ENCODE results near the gene LXN.
A peak's percentile ranks its signal among the peaks of the same experiment; 100 is the strongest.
"Not testable (repeated sequence)": the region's sequence is repeated elsewhere in the genome, so short reads cannot be mapped to it uniquely, and the experiment has no call there.

LXN gene, protein sequence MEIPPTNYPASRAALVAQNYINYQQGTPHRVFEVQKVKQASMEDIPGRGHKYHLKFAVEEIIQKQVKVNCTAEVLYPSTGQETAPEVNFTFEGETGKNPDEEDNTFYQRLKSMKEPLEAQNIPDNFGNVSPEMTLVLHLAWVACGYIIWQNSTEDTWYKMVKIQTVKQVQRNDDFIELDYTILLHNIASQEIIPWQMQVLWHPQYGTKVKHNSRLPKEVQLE
- 3.6 to 6.7 (median 5.5) reads per million in 4 donors for total RNA-seq

DNA sequence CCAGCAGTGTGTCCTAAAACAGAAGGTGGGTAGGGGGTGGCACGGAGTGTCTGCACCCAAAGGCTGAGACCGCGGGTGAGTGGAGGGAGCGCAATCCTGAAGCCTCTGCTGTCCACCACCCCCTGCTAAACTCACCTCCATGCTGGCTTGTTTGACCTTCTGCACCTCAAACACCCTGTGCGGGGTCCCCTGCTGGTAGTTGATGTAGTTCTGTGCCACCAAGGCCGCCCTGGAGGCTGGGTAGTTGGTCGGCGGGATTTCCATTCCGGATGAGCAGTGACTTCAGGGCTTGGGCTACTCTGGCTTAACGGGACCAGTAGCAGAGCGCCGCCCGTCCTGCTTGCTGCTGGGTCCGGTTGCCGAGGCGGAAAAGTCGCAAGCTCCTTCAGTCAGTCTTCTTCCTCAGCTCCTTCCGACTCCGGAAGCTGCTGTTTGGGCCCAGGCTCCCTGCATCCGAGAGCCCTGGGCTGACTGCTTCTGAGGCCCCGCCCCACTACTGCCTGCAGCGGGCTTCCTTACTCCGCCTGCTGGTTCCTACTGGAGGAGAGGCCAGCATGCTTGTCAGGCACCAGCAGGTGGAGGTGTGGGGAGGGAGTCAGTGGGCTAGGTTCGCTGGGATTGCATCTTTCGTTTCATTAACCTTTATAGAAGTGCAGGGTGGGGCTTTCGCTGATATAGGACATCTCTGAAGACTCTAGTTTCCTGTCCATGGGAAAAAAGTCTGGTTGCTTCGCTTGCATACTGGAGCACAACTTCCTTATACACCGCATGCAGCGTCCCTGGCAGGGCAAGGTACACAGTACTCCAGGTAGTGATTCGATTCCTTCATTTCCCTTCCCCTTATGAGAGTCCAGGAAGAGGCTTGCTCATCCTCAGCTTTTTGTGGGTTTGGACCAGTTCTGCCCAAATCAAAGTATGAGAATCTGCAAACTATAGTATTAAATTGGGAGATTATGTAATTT, at the start of gene LXN:
Gene LXN, minus strand, starts transcription at position 434 of the 962 bp plus-strand sequence. Its CDS starts 170 bp downstream, at position 264.
- peak; percentile 62 to 88 (median 78) for DNase-seq

- no peak for DNase-seq
Measured at GRCh38 chr3:158722108-158722507, 49.7 kb upstream of the LXN start.

DNA sequence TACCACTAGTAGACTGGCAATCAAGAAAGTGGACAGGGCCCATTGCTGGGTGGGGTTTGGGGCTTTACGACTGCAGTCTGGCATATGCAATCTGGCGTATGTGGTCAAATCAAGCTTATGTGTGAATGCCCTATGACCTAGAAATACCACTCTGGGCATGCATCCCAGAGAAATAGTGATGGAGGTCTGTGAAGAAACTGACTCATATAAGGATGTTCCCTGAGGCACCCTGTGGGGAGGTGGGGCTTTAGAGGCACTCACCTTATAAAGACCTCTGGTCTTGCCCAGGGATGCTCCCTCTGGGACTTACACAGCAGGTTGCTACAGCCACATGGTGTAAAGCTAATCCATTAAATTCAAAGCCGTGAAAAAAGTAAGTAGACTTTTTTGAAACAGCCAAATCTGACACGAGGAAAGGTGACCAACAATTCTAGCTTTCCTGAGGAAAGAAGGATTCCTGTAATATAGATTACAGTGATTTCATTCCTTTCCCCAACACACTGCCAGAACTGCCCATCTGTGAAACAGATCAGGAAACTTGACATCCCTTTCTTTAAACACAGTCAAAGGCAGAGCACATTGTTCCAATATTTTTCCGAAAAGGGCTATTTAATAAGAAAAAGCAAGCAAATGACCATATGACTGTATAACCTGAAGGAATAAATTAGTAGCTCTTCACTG, 46.2 kb upstream of the LXN start:
- no peak for DNase-seq

GRCh38 chr3:158717576-158717975, 45.1 kb upstream of the LXN start:
- no peak for DNase-seq

- DNase-seq: peak in 1 of 5 donors; percentile 33
Measured at GRCh38 chr3:158713094-158713499, 40.6 kb upstream of the LXN start.

- DNase-seq: no peak
Measured at GRCh38 chr3:158712443-158712842, 40.0 kb upstream of the LXN start.

GRCh38 chr3:158711886-158712285, 39.4 kb upstream of the LXN start:
- DNase-seq: no peak

DNA sequence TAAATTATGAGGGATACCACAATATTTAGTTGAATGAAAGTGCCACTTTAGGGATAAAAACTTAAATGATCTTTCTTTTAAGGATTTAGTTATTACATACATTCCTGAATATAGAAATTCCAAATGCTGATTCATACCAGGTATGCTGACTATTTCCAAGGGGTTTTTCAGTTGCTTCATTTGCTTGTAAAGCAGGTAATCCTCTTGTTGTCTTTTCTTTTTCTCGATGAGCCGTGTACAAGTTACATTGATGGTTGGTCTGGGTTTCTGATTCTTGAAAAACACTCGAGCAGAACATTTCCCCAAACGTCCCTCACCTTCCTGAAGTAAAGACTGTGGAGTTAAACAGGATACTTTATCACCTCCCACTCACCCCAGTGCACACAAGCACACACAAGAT, 38.2 kb upstream of the LXN start:
- DNase-seq: no peak

DNA sequence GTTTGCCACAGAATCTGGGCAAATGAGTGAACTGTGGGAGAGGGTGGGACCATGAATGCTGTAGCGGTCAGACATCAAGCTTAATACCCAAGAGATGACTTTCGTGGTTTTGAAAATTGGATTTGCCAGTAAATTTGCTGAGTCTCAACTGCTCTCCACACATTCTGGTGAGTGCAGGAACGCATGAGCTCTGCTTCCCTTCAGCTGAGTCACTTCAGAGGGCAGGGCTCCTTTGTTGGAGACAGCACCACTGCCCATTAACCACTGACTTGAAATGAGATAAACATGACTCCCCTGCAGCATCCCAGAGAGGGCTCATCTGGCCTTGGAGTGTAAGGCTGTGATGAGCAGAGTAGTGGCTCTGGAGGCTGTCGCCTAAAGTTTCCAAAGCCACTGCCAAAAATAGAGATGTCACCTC, 37.2 kb upstream of the LXN start:
- DNase-seq: no peak

GRCh38 chr3:158703566-158703965, 31.1 kb upstream of the LXN start:
- no peak for DNase-seq

DNA sequence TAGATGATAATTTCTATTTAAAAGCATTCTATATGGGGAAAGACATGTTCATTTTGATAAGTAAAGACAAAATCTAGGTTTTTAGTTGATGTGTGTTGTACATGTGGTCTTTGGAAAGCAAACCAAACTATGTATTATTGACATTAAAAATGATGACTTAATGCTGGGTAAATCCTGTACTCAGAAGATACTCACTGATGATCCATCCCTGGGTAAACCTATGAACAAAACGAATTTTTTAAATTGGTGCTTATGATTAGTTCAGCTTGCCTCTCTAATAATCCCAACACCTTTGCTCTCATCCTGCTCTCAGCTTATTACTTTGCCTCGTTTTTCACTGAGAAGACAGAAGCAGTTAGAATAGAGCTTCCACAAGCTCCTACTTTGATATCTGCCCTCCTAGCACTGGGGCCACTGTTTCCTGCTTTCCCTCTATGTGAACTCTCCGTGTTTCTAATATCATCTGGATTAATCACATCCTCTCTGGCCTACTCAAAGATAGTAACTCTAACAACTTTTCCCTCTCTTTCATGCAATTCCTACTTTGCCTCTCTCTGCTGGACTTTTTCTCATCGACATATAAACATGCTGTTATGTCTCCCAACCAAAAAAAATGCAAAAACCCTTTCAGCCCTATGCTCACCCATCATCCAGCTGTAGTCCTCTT, 30.5 kb upstream of the LXN start:
- no peak for DNase-seq

- DNase-seq: no peak
Measured at GRCh38 chr3:158701420-158702065, 29.1 kb upstream of the LXN start.

DNA sequence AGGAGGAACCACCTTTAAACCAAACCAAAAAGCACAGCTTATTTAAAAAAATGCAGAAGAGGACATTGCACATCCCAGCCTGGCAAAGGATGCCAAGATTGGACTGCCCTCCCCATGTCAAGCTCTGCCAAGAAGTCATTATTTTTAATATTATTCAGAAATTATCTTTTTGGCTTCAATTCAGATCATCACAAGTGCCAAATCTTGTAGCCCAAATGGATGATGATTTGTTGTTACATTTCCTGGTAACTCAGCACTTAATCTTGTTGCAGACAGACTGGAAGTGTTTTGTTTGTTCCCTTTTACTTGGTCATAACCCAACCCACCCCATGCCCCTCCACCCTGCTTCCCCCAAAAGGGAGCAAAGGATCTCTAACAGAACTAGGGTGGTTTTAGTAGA, 28.1 kb upstream of the LXN start:
- no peak for DNase-seq

DNA sequence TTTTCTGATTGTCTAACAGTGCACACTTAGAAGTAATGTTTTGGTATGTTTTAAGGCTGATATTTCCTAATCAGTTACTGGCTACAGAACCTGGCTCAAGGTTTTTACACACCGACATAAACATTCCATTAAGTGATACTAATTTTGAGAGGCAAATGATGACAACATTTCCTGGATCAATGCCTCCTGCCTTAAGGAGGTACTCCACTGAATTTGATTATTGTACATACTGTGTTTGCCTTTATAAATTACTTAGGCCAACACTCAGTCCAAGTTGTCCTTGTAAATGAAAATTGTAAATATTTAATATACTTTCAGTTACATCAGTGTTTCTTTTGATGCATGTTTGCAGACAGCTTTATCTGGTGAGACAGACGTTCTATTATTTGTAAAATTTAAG, 24.2 kb upstream of the LXN start:
- no peak for DNase-seq

- DNase-seq: not testable (repeated sequence)
Measured at GRCh38 chr3:158693866-158694456, 21.5 kb upstream of the LXN start.

GRCh38 chr3:158685159-158685558, 12.7 kb upstream of the LXN start:
- DNase-seq: no peak

- DNase-seq: no peak
Measured at GRCh38 chr3:158683230-158683962, 10.9 kb upstream of the LXN start.

GRCh38 chr3:158680861-158681260, 8.4 kb upstream of the LXN start:
- no peak for DNase-seq

DNA sequence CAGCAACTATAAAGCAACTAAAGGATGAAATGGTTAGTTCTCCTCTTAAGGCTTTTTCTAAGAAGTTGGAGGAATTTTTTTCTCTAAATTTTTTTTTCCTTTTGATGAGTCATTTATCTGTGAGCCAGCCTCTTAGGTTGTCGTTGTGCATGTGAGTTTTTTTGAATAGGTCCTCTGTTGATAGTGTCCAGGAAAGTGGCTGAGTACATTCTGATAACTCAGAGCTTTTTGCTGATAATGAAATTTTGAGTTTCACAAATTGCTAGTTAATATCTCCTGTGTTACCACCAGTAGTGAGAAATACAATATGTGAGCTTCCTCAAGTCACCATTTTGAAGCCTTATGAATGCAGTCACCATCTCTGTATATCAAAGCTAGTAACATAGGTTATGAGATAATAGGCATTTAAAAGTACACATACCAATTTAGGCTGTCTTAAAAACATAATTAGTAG, 7.1 kb upstream of the LXN start:
- DNase-seq: no peak

DNA sequence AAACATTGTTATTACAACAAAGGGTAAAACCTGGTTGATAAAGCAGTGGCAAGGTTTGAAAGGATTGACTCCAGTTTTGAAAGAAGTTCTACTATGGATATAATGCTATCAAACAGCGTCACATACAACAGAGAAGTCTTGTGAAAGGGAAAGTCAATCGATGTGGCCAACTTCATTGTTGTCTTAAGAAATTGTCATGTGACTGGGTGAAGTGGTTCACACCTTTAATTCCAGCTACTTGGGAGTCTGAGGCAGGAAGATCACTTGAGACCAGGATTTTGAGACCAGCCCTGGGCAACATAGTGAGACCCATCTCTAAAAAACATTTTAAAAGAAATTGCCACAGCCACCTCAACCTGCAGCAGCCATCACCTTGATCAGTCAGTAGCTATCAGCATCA, 6.2 kb upstream of the LXN start:
- no peak for DNase-seq

DNA sequence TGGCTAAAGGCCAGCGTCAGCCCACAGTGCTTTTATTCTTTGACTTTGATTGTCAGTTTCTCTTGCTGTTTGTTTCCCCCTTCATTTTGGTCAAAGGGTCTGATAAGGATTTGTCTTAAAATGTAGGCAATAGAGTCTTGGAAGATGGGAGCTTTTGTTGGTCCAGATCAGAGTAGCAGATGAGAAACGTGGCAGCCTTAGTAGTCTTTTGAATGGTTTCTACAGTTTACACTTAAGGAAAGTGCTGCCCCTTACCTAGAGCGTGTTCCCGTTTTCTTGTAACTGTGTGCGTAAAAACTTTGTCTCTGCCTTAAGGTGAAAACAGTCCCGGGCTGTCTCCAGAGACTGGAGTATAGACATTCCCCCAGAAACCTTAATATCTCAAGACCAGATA, 630 bp downstream of the LXN start:
- DNase-seq: no peak
